Esophagus (tissue), 2 donors: ENCODE results near the gene APOA4. TPM values are rescaled to one million over a fixed set of nuclear protein-coding genes. Genes with fewer than 3 reads are reported as not detected.
A peak's percentile ranks its signal among the peaks of the same experiment; 100 is the strongest.

Experiments used
- H3K27ac ChIP-seq, 2 donors: one replicate each; pipeline ENCODE4 v1.5.1; 2013; ENCODE audit warnings: low read depth in 2 of 2, mild to moderate bottlenecking in 2 of 2, inconsistent platforms in 1 of 2, low read length in 1 of 2, moderate library complexity in 1 of 2
- H3K27me3 ChIP-seq, 2 donors: one replicate each; pipeline ENCODE4 v1.6.1; 2013; ENCODE audit warnings: low read length in 2 of 2, control low read depth in 1 of 2, mild to moderate bottlenecking in 1 of 2; ENCODE audit not compliant: insufficient read depth in 2 of 2, control insufficient read depth in 1 of 2
- H3K36me3 ChIP-seq, 2 donors: one replicate each; pipeline ENCODE4 v1.6.1; 2013; ENCODE audit warnings: low read length in 1 of 2; ENCODE audit not compliant: control insufficient read depth in 2 of 2, insufficient read depth in 2 of 2
- H3K4me1 ChIP-seq, 2 donors: one replicate each; pipeline ENCODE4 v1.6.1; 2013; ENCODE audit warnings: low read length in 1 of 2; ENCODE audit not compliant: control insufficient read depth in 2 of 2, insufficient read depth in 2 of 2
- H3K4me3 ChIP-seq, 2 donors: one replicate each; pipeline ENCODE4 v1.5.1; 2013; ENCODE audit warnings: low read length in 2 of 2, mild to moderate bottlenecking in 2 of 2, low read depth in 1 of 2, moderate library complexity in 1 of 2
- H3K9me3 ChIP-seq, 2 donors: one replicate each; pipeline ENCODE4 v1.6.1; 2013; ENCODE audit warnings: mild to moderate bottlenecking in 2 of 2, low read depth in 1 of 2, low read length in 1 of 2, moderate library complexity in 1 of 2; ENCODE audit not compliant: control insufficient read depth in 2 of 2, insufficient read depth in 1 of 2
- WGBS, 2 donors: extraction: QIAGEN DNeasy Blood & Tissue Kit; methylation state at CpG; one replicate each; pipeline ENCODE4 v1.1.7; 2013; 5-methylcytosine and 5-hydroxymethylcytosine counted together
- polyA plus RNA-seq, 2 donors: library from polyadenylated mRNA; stranded (reverse); fragments of 200-250 nt; gene quantifications; one replicate each; pipeline ENCODE4 v1.2.3, GENCODE V29; 2013
- donor health status: healthy with polysubstance abuse.
- donor health status: Bipolar disorder and iron deficiency.

Gene APOA4
- polyA plus RNA-seq, 2 donors, result 0.05 to 0.06 TPM

DNA sequence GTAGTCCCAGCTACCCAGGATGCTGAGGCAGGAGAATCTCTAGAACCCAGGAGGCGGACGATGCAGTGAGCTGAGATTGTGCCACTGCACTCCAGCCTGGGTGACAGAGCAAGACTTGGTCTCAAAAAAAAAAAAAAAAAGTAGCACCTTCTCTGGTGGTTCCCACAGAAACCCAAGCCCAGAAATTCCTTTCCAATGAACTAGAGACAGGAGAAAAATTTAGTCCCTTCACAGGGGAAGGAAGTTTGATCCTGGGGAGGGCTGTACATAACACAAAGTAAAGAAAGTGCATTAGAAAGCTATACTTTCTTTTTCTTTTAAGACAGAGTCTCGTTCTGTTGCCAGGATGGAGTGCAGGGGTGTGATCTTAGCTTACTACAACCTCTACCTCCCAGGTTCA is 39.8 kb upstream of the APOA4 start:
- 92 to 93% methylated on average over 3 of the region's 3 CpGs for WGBS, 2 donors
- no peaks in the 10 kb centered on the region for H3K4me1 ChIP-seq
- H3K27me3 ChIP-seq, result no peaks in the 10 kb centered on the region
- H3K27ac ChIP-seq, result no peak overlapping the region
- H3K4me3 ChIP-seq, result no peak overlapping the region
- peaks cover 33 to 51% of the 10 kb centered on the region in 2 donors for H3K36me3 ChIP-seq
- no peaks in the 10 kb centered on the region for H3K9me3 ChIP-seq

DNA sequence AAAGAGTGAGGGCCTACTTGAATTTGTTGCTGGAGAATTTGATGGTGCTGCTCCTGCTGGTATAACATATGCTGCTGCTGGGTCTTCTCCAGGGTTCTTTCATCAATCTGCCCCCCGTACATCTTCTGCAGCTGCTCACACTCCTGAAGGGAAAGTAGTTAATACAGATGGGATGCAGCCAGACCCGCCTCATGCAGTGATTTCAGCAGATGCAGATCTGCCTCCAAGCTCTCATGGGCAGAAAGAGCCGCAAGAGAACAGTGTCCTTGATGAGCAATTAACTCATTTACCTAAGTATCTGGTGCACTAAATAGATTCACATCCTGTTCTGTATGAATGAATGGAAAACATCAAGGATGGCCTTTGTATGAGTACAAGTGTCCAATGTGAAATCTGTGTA is 39.1 kb upstream of the APOA4 start:
- Histone ChIP-seq H3K27me3 (no peaks in the 10 kb centered on the region), H3K36me3 (peaks cover 31 to 49% of the 10 kb centered on the region in 2 donors), H3K4me3 (no peak overlapping the region), H3K4me1 (no peaks in the 10 kb centered on the region), H3K9me3 (no peaks in the 10 kb centered on the region), H3K27ac (no peak overlapping the region)
- WGBS, 2 donors, result 87 to 88% methylated on average over 3 of the region's 3 CpGs

GRCh38 chr11:116861539-116861938 is 38.4 kb upstream of the APOA4 start:
- Histone ChIP-seq H3K36me3 (peaks cover 27 to 44% of the 10 kb centered on the region in 2 donors), H3K9me3 (no peaks in the 10 kb centered on the region), H3K27me3 (no peaks in the 10 kb centered on the region), H3K27ac (no peak overlapping the region), H3K4me3 (no peak overlapping the region), H3K4me1 (no peaks in the 10 kb centered on the region)
- 75 to 83% methylated on average over 1 of the region's 1 CpG for WGBS, 2 donors

GRCh38 chr11:116860303-116860702 is 37.2 kb upstream of the APOA4 start:
- WGBS, 2 donors, result 92 to 93% methylated on average over 6 of the region's 6 CpGs
- Histone ChIP-seq H3K27me3 (no peaks in the 10 kb centered on the region), H3K4me1 (no peaks in the 10 kb centered on the region), H3K27ac (no peak overlapping the region), H3K4me3 (no peak overlapping the region), H3K9me3 (no peaks in the 10 kb centered on the region), H3K36me3 (peaks cover 27 to 38% of the 10 kb centered on the region in 2 donors)

DNA sequence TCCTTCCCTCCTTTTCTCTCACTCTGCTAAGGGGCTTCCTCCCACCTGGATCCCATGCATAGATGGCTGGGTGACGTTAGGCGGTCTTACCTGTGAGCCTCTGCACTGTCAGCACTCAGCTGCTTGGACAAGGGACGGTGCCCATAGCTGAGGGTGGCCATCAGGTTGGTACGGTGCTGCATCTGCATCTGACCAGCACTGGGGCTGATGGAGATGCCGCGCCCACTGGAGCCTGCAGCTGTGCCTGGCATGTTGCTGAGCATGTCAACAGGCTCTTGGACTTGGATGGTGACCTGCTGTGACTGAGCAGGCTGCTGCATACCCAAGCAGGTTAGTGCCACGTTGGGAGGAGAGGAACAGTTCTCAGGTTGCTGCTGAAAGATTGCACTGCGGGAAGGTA is 36.1 kb upstream of the APOA4 start:
- H3K36me3 ChIP-seq, result peaks cover 23 to 33% of the 10 kb centered on the region in 2 donors
- no peaks in the 10 kb centered on the region for H3K4me1 ChIP-seq
- H3K4me3 ChIP-seq, result no peak overlapping the region
- WGBS, 2 donors, result 95 to 97% methylated on average over 8 of the region's 8 CpGs
- no peak overlapping the region for H3K27ac ChIP-seq
- no peaks in the 10 kb centered on the region for H3K27me3 ChIP-seq
- H3K9me3 ChIP-seq, result no peaks in the 10 kb centered on the region

- no peak overlapping the region for H3K4me3 ChIP-seq
- no peaks in the 10 kb centered on the region for H3K9me3 ChIP-seq
- H3K4me1 ChIP-seq, result no peaks in the 10 kb centered on the region
- no peak overlapping the region for H3K27ac ChIP-seq
- no peaks in the 10 kb centered on the region for H3K27me3 ChIP-seq
- peaks cover 21 to 28% of the 10 kb centered on the region in 2 donors for H3K36me3 ChIP-seq
- WGBS, 2 donors, result 82 to 87% methylated on average over 7 of the region's 7 CpGs
These were observed 34.8 kb upstream of the APOA4 start for GRCh38 chr11:116857936-116858335.

DNA sequence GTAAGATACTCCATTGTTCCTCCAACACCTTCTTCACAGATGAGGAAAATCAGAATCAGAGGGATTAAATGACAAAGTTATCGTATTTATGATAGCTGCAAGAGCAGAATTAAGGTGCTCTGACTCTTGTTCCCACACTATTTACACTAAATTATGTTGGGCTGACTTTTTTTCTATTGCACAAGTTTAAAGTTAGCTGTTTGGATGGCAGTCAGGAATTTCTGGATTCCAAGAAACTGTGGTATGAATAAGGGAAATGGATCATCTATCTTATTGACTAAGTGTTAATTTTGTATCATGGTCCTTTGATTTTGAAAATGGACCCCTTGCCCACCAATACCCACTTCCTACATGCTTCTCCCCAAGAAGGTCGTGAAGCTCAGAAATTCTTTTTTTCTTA is 34.2 kb upstream of the APOA4 start:
- Histone ChIP-seq H3K36me3 (peaks cover 21 to 25% of the 10 kb centered on the region in 2 donors), H3K27me3 (no peaks in the 10 kb centered on the region), H3K4me3 (no peak overlapping the region), H3K9me3 (no peaks in the 10 kb centered on the region), H3K27ac (no peak overlapping the region), H3K4me1 (peaks cover 0 to 2% of the 10 kb centered on the region in 2 donors)
- WGBS, 2 donors, result 89 to 91% methylated on average over 2 of the region's 2 CpGs

DNA sequence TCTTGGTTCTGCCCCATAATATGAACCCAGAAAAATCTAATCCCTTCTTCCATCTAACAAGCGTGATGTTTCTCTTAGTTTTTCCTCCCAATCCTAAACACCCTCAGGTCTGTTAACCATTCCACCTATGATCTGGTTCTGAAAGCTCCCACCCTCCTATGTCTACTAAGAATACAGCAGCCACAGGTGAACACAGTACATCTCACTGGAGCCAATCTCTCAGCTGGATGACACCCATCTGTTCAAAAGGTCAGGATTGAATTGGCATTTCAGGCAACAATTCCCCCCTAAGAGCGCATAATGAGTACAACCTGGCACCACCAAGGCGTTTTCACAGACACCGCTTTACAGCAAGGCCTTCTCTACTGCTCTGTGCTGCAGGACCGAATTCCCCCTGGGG is 33.3 kb upstream of the APOA4 start:
- H3K4me1 ChIP-seq, result peaks cover 2 to 5% of the 10 kb centered on the region in 2 donors
- H3K9me3 ChIP-seq, result no peaks in the 10 kb centered on the region
- H3K27me3 ChIP-seq, result no peaks in the 10 kb centered on the region
- H3K36me3 ChIP-seq, result peaks cover 15 to 23% of the 10 kb centered on the region in 2 donors
- no peak overlapping the region for H3K4me3 ChIP-seq
- no peak overlapping the region for H3K27ac ChIP-seq
- 78 to 90% methylated on average over 5 of the region's 5 CpGs for WGBS, 2 donors

GRCh38 chr11:116855413-116855812 is 32.3 kb upstream of the APOA4 start:
- H3K9me3 ChIP-seq, result no peaks in the 10 kb centered on the region
- H3K4me3 ChIP-seq, result no peak overlapping the region
- H3K4me1 ChIP-seq, result peaks cover 2 to 5% of the 10 kb centered on the region in 2 donors
- peak overlapping the region in 1 of 2 donors; percentile 16 for H3K27ac ChIP-seq
- 84 to 89% methylated on average over 7 of the region's 7 CpGs for WGBS, 2 donors
- H3K36me3 ChIP-seq, result peaks cover 15% of the 10 kb centered on the region in 2 donors
- no peaks in the 10 kb centered on the region for H3K27me3 ChIP-seq

DNA sequence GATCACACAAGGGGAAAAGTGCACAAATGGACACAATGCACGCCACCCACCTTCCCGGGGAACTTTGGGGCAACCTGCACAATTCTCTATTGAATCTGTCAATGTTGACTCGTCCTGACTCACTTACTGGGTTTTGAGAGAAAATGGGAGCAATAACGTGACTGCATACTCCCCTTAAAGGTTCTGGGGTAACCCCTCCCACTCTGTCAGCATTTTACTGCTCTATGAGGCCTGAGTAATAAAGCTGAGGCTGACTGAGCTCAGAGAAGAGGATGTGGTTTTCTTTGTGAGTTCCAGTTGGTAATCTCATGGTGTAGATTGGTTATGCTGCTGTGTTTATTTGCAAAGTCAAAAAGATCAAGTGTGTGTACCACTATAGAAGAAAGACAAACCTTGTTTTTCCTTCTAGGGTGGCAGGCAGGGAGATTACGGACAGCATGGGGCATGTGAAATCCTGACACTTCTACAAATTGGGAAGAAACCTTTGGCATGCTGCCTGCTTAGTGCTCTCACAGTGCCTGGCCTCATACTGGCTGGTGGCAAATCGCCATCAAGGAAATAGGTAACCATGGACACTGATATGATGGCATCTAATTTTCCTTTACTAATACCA is 30.5 kb upstream of the APOA4 start:
- peaks cover 12 to 14% of the 10 kb centered on the region in 2 donors for H3K36me3 ChIP-seq
- H3K4me1 ChIP-seq, result peaks cover 2 to 5% of the 10 kb centered on the region in 2 donors
- H3K27ac ChIP-seq, result peak overlapping the region; percentile 33 to 69
- no peaks in the 10 kb centered on the region for H3K27me3 ChIP-seq
- H3K9me3 ChIP-seq, result no peaks in the 10 kb centered on the region
- H3K4me3 ChIP-seq, result no peak overlapping the region
- 51 to 70% methylated on average over 6 of the region's 6 CpGs for WGBS, 2 donors
